ENCODE results near the gene SDK2.

The SDK2 gene

DNA sequence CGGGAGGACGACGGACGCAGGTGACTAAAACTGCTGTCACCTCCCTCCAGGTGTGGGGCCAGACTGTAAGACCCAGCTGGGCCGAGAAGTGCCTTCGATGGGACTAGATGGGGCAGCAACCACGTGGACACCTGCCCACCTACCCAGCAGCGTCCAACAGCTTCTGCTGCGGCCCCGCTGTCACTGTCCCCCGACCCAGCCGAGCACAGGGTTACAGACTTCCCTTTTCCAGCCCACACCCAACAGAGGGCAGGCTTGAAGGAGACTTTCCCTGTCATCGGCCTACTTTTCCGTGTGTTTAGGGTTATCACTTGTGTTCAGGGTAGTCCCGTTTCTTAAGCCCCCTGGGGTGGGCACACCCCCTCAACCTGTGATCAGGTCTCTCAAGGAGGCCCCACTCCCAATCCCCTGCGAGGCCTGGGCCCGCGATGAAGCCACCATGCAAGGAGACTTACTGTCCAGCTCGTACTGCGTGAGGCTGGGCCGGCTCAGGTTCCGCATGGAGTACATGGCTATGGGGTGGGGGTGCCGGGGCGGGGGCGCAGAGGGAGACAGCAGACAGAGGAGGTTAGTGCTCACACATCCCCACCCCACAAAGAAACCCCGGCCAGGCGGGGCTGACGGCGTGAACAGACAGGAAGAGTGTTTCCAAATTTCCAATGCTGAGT is 263.7 kb downstream of the SDK2 start:
- DNase-seq = no peak

DNA sequence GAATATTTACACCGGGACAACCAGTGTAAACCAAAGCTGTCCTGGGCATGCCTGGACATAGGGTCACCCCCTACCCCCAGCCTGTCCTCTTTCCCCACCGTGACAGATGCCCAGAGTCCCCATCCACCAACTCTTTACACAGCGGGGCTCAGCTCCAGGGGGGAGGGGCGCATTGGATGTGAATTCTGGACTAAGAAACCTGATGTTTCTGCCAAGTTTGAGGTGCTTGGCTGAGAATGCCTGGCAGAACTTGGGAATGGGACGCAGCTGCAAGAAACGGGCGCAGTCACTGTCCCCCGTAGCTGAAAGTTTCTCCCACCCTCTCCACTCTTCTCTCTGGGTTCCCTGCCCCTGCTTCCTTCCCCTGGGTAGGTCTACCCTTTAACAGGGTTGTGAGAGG is 264.4 kb downstream of the SDK2 start:
- DNase-seq = no peak

DNA sequence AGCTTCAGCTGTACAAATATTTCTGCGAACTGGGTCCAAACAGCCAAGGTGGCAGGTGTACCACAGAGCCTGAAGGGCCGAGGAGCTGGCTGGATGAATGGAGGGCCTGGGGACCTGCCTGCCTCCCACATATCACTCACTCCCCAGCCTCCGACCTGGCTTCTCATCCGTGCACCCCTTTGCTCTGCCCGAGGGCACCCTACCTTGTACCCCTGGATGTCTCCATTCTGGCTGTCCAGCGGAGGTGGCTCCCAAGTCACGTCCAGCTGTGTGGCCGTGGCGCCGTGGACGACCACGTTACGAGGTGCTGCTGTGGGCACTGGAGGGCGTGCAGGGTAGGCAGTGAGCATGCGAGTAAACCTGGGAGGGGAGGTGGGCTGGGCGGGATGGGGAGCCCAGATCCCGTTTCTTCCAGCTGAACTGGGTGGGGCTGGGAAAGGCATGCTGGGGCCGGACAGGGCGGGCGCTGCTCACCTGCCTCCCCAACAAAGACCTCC is 265.2 kb downstream of the SDK2 start:
- no peak for DNase-seq

DNA sequence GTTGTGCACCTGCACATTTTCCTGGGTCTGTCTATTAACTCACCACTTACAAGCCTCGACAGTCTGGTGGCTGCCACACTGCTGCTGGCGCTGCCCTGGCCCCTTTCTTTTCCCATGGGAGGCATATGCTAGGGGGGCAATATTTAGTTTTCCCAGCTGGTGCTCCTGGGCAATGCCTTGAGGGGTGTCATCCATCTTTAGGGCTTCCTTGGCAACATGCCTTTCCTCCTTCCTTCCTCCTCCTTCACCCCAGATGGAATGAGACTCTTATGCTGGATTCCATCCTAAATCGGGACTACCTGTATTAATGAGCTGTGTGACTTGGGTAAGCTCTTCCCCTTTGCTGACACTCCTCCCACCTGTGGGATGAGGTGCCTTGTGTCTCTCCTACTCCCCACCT is 267.6 kb downstream of the SDK2 start:
- no peak for DNase-seq

DNA sequence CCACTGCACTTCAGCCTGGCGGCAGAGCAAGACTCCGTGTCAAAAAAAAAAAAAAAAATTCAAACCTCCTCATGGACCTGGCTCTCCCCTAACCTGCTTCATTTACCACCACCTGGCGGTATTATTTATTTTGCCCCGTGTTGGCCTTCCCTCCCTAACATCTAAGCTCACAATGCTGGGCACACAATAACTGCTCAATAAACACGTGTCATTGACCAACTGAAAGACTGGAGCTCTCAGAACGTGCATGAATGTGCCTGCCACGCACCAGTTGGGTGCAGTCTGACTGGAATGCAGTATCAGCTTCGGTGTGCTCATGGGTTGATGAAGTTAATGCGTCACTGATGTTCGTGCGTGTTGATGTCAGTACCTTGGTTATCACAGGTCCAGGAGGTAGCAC is 268.1 kb downstream of the SDK2 start:
- DNase-seq = no peak

DNA sequence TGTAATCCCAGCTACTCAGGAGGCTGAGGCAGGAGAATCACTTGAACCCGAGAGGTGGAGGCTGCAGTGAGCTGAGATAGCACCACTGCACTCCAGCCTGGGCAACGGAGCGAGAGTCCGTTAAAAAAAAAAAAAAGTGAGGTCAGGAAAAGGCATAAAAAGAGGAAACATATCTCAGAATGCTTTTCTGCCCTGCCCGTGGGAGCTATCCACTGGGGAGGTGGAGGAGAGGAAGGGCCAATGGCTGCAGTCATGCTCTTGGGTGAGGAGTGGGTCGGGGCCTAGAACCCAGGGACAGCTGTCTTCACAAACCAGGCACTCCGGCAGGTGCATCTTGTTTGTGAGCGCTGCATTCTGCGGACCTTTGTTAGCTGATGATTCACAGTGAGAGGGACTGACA is 272.4 kb downstream of the SDK2 start:
- DNase-seq = no peak

DNA sequence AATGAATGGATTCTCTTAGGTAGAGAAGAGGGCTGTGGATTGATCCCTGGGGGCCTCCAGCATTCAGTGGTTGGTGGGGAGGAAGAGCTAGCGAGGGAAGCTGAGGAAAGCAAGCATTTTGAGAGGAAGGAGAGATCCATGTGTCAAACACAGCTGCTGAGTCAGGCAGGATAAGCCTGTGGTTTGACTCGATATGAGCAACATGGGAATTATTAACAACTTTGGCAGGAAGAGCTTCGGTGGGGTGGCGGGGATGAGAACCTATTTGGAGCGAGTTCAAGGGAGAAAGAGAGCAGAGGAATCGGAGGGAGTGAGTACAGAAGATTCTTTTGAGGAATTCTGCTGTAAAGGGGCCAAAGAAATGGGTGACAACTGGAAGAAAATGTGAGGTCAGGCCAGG is 273.0 kb downstream of the SDK2 start:
- no peak for DNase-seq

DNA sequence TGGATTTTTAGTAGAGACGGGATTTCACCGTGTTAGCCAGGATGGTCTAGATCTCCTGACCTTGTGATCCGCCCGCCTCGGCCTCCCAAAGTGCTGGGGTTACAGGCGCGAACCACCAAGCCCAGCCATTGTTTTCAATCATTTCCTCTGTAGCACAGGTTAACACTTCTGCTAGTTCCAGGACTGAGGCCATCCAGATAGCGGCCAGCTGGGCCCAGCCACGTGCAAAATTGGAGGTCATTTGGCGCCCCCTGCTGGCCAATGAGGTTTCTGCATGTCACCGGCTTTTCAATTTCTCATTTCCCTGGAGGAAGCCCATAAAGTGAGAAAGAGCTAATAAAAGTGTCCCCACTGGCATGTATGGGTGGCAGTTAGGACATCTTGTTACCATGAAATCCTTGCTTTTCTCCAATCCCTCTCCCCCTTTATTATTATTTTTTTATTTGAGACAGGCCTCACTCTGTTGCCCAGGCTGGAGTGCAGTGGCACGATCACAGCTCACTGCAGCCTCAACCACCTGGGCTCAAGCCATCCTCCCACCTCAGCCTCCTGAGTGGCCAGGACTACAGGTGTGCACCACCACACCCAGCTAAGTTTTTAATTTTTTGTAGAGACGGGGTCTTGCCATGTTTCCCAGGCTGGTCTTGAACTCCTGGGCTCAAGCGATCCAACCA is 274.3 kb downstream of the SDK2 start:
- peak; percentile 76 for DNase-seq

DNA sequence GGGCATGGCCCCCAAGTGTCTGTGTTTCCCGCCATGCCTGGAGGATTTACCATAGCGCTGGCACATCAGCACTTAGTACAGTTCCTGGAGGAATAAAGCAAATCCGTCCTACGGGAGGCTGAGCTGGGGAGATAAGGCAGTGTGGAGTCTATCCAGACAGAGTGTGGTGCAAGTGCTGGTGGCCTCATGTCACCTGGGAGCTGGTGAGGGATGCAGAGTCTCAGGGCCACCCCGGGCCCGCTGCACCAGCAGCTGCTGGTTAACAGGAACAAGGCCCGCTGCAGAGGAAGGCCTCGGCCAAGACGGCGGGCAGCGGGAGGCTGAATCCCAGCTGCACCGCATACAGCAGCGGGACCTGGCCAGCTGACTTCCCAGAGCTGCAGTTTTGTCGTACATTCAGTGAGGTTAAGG is 275.1 kb downstream of the SDK2 start:
- no peak for DNase-seq

DNA sequence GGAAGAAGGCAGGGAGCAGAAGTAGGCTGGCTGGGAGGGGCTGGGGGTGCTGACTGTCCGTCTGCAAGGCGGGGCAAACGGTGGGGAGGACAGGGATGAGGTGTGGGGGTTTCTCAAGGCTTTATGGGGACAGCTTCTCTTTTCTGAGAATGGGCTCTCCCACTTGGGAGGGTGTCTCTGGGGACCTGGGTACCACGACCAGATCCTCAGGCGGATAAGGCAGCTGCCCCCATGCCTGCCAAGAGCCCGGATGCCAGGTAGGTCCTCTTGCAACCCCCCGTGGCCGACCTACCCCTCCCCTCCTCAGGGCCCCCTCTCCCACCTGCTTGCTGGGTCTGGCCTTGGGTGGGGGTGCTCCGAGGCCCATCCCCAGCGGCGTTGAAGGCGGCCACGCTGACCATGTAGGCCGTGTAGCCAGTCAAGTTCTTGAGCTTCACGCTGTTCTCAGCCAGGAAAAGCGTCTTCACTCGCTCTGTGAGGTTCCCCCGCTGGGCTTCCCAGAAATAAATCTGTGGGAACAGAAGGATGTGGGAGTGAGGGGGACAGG is 276.1 kb downstream of the SDK2 start:
- no peak for DNase-seq

DNA sequence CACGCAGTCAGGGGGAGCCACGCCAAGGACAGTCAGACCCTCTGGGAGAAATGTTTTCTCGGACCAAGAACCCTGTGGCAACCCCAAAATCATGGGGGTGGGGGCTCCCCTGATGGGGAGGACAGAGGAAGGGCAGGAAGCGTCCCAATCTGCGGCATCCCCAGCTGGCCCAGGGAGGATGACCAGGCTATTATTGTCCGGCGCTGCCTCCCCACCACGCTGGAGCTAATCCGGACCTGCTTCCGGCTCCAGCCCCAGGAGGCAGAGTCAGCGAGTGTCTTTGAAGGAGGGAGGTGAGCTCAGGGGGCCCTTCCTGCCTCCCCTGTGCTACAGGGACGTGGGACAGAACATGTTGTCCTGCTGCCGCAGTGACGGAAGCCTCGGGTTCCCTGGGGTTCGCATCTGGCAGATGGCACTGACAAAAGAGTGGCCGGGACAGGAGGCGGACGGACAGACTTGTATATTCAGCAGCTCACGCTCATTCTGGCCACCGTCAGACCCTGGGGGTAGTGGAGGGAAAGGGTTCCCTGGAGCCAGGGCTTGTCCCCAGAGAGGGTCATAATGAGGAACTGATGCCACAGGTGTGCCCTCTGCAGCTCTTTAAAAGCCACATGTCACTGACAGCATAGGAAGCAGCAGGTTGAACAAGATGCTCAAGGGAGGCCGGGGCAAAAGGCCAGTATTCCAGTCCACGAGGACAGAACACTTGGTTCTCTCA is 278.2 kb downstream of the SDK2 start:
- no peak for DNase-seq

DNA sequence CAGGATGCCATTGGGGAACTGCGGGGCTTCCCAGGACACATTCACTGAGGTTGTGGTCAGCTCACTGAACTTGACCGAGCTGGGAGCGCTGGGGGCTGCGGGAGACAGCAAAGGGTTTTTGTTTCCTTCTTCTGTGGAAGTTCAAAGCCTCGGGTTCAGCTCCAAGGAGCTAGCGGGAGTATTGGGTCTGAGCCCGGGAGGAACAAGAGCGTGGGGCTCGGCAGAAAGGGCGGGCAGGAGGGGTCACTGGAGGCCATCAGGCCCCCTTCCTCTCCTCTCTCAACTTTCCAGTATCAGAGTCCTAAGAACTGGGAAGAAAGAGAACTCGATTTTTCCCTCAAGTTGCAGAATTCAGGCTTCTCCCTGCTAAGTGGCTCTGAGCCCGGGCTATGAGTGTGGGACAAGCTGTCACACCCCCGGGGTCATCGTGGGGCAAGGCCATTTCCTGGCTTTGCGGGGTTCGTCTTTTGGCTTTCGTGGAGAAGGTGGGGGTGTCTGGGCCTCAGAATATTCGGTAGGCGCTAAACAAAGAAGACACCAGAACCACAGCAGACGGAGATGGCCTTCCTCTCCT is 278.9 kb downstream of the SDK2 start:
- no peak for DNase-seq

DNA sequence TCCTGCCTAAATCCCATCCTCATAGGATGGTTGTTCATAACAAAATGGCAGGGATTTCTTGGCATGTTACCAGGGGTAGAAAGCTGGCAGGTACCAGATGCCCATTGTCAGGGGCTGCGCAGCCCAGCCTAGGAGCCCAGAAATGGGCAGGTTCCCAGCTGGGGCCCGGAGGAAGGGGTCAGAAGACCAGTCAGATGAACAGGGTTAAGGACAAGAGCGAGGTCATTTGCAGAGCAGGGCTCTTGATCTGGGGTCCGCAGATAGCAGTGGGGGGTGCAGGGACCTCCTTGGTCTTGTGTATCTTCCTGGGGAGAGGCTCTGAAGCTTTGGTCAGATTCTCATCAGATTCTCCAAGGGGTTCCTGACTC is 280.1 kb downstream of the SDK2 start:
- DNase-seq = no peak

DNA sequence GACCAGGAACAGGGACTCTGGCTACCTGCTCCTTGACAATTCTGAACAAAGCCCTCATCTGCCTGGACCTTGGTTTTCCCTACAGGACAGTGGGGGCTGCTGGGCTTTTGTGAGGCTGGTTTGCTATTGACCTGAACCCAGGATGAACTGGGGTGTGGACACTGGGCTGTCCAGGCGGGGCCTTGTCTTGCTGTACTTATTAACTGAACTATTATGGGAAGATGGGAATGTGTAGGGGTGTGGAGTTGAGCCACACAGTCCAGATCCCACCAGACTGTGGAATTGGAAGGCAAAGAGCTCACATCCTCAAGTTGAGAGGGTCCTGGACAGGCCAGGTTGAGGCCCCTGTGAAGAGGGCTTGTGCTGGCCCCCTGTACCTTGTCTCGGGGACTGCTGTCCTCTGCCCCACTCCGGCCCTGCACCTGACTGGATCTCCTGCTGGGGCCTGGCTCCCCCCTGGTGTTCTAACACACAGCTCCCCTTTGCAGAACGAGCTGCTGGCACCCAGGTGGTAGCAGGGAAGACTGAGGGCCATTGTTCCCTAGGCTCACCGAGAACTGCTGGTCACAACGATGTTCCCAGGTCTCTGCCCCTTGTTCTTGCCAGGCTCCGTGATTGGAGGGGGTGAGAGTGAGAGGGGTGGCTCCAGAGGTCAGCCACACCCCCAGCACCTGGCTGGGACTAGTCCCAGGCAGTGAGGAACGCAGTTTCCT is 280.6 kb downstream of the SDK2 start:
- no peak for DNase-seq

DNA sequence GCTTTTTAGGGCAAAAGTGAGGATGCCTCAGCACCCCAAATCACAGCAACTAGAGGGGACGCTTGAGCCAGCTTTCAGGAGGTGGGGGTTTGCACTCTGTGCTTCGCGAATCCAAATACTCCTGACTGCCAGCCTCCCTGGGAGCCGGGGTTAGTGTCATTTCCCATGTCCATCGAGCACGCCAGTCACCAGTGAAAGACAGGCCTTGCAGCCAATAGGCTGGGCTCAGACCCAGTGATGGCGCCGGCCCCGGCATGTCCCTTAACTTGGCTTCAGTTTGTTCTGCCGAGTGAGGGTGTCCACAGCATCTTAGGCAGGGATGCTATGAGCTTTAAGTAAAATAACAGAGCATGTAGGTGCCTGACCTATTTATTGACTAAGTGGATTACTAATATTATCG is 281.5 kb downstream of the SDK2 start:
- DNase-seq = no peak

DNA sequence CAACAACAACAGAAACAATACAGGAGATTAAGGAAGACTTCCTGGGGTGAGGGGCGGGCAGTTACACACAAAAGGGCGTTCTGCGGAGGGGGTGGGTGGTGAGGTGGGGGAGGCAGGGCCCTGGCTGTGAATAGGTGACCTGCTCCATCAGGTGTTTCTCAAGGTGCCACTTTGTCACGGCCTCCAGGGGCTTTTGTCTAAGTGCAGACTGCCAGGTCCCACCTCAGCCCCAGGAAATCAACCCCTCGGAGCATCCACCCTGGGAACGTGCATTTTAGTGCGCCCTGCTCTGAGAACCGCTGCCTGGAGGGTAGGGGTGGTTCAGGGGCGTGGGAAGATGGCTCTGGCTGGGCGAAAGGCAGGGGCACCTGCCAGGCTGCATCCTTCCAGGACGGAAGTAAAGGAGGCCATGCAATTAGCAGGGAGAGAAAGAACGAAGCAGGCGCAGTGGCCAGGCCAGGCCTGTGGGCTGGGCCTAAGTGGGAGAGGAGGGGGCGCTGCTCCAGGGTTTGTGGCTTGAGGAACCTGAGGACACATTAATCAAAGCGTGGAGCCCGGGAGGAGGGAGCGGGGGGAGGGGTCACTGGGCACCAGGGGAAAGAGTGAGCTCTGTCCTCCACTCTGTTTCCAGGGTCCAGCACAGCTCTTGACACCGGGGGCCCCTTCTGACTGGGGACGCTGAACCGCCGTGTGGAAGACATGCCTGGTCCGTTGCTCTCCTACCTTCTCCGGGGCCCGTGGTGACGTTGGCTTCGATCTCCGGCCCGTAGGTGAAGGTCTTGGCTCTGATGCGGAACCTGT is 283.1 kb downstream of the SDK2 start:
- no peak for DNase-seq

DNA sequence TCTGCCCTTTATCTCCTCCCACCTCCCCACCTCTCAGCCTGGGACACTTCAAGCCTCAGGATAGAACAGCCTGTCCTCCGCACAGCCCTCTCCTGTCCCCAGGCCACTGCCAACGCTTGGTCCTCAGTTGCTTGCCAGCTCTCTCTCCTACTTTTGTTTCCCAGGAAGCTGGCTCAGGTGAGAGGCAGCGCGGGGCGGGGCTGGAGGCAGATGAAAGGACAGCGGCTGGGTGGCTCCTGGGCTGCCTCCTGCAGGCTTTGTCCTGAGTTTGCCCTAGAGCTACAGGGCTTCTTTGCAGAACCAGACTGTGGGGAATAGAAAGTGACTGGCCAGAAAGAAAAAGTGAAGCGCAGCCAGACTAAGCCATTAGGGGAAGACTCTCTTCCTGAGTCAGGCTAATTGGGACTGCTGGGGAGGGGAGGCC is 284.2 kb downstream of the SDK2 start:
- no peak for DNase-seq

DNA sequence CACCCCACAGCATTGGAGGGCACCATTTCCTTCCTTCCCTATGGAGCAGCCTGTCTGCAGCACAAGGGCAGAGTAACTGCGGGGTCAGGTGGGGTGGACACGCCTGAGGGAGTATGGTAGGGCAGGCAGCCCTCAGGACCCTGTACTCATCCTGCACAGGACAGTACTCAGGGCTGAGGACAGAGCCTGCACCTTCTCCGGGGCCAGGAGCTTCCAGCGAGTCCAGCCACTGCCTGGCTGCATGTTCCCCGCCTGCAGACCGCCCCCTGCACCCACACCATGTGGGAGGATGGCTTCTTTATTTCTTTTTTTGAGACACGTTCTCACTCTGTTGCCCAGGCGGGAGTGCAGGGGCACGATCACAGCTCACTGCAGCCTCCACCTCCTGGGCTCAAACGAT is 284.9 kb downstream of the SDK2 start:
- no peak for DNase-seq

DNA sequence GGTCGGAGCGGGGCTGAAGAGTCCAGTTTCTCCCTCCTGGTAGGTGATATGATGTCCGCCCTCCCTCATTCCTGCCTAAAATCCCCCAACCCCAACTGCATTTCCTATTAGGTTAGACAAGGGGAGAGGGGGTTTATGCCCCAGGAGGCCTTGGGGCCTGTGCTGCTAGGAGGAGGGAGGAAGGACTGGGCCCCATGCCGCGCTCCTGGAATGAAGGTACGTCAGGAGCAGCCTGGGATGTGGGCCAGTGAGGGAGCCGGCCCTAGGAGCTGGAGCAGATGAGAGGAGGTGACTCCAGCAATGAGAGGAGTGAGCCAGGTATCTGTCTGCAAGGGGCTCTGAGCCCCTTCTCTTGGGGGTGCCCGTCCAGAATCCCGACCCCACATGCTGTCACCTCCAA is 285.6 kb downstream of the SDK2 start:
- no peak for DNase-seq

DNA sequence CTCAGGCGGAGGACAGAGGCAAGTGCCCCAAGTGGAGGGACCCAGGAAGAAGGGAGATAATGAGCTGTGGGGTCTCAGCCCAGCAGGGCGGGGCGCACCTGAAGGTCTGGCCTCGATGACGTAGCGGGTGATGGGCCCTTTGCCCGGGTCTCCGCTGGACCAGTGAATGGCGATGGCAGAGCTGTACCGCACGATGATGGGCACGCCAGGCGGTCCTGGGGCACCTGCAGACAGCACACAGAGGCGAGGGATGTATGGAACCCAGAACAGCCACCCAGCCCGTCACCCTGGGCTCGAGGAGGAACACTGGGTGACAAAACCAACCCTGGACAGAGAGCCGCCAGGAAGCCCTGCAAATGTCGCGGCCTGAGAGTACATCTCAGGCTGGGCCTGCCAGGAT is 286.3 kb downstream of the SDK2 start:
- DNase-seq = no peak

DNA sequence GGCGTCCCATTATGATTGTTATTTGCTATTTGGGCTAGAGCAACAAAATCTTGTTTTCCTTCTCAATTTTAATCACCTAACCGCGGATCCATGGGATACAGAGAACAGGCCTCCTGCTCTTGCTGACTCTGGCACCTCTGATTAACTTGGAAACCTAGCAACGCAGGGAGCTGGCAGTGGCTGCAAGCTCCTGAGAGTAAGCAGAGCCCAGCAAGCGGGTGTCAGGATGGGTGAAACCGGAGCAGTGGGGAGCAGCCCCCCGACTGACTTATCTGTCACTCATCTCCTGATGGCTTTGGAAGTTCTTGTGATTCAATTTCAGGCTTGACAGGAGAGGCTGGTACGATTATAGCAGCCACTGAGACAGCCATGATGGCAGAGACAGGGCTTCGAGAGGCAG is 286.9 kb downstream of the SDK2 start:
- no peak for DNase-seq

DNA sequence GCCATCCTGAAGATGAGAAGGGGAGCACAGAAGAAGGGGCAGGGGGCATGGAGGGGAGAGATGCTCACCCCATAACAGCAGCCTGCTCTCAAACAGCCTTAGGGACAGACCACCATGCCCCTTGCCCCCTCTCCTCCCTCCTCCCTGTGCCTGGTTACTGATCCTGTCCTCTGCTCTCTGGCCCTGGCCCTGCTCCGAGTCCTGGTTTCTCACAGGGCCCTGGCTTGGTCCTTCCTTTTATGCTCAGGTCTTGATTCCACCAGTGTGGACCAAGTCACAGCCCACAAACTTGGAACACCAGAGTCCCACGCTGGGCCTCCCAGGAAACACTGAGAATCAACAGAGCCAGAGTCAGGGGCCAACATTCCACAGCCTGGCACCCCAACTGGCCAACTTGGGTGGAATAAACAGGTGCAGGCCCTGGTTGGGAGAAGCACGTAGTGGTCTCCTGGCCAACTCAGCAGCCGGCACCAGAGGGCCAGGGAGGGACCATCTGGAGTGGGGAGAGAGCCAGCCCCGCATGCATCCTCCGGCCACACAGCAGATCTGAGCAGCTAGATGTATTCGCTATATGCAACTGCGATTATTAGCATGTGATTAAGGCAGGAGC is 287.6 kb downstream of the SDK2 start:
- no peak for DNase-seq

Measured in CD4-positive, alpha-beta T cell treated with Interleukin-17A for 1 hour (primary cell).